Spinal cord (tissue), 10 donors: Measurements from ENCODE around the gene SH3RF3. TPM values are rescaled to one million over a fixed set of nuclear protein-coding genes. Genes with fewer than 3 reads are reported as not detected.
A peak's percentile ranks its signal among the peaks of the same experiment; 100 is the strongest.
"Not testable (repeated sequence)": the region's sequence is repeated elsewhere in the genome, so short reads cannot be mapped to it uniquely, and the experiment has no call there.

Experiments used
- DNase-seq, 6 donors: peaks; one replicate each; pipeline versions ENCODE4 v3.0.0 to v3.0.0-alpha.2; 2013 to 2015; ENCODE audit warnings: low spot score in 6 of 6, low read depth in 4 of 6
- H3K27ac ChIP-seq: one replicate; pipeline ENCODE4 v1.5.1; 2013; ENCODE audit warnings: low read depth, low read length, control low read depth
- H3K27me3 ChIP-seq: one replicate; pipeline ENCODE4 v1.6.1; 2013; ENCODE audit warnings: low read length; ENCODE audit not compliant: control insufficient read depth, insufficient read depth
- H3K36me3 ChIP-seq: one replicate; pipeline ENCODE4 v1.6.1; 2013; ENCODE audit warnings: low read length; ENCODE audit not compliant: control insufficient read depth, insufficient read depth
- H3K4me1 ChIP-seq: one replicate; pipeline ENCODE4 v1.6.1; 2013; ENCODE audit warnings: low read length; ENCODE audit not compliant: control insufficient read depth, insufficient read depth
- H3K4me3 ChIP-seq: one replicate; pipeline ENCODE4 v1.5.1; 2013; ENCODE audit warnings: low read depth, low read length, control low read depth
- H3K9me3 ChIP-seq: one replicate; pipeline ENCODE4 v1.6.1; 2013; ENCODE audit warnings: low read length; ENCODE audit not compliant: control insufficient read depth, insufficient read depth
- WGBS: methylation state at CpG from one replicate; pipeline ENCODE4 v1.1.5; 2013; ENCODE audit warnings: missing lambda C conversion rate; ENCODE audit not compliant: insufficient coverage; 5-methylcytosine and 5-hydroxymethylcytosine counted together
- polyA plus RNA-seq, 2 donors: library from polyadenylated mRNA; unstranded; fragments of 120-200 nt; gene quantifications; one replicate each; pipeline ENCODE4 v1.2.1, GENCODE V29; 2013; ENCODE audit not compliant: insufficient read length in 2 of 2
- total RNA-seq, 2 donors: library from RNA; depleted of rRNA in 1 of 2; stranded (reverse); fragments of 120-200 nt in 1 of 2; fragments of >200 nt in 1 of 2; gene quantifications; one replicate each; pipeline versions ENCODE4 v1.2.3 to v1.2.4, GENCODE V29; 2013 to 2014
- donor health status: healthy.

SH3RF3 gene
- total and polyA plus RNA-seq, 4 donors: 4.8 to 11.8 (median 7.8) TPM

GRCh38 chr2:109160714-109161440 lies 31.9 kb downstream of the SH3RF3 start:
- H3K9me3 ChIP-seq: no peaks in the 10 kb centered on the region
- H3K4me3 ChIP-seq: no peak overlapping the region
- no peaks in the 10 kb centered on the region for H3K27me3 ChIP-seq
- no peak for DNase-seq
- no peaks in the 10 kb centered on the region for H3K36me3 ChIP-seq
- peaks cover 3% of the 10 kb centered on the region for H3K4me1 ChIP-seq
- H3K27ac ChIP-seq: no peak overlapping the region
- 93% methylated on average over 6 of the region's 8 CpGs for WGBS

DNA sequence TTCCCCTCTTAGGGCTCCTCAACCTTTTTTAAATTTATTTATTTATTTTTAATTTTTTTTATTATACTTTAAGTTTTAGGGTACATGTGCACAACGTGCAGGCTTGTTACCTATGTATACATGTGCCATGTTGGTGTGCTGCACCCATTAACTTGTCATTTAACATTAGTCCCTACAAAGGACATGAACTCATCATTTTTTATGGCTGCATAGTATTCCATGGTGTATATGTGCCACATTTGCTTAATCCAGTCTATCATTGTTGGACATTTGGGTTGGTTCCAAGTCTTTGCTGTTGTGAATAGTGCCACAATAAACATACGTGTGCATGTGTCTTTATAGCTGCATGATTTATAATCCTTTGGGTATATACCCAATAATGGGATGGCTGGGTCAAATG lies 33.4 kb downstream of the SH3RF3 start:
- H3K27me3 ChIP-seq, H3K36me3 ChIP-seq, H3K4me1 ChIP-seq, DNase-seq, H3K27ac ChIP-seq, H3K9me3 ChIP-seq, H3K4me3 ChIP-seq: not testable (repeated sequence)
- no CpG with 5 or more reads among the region's 2 CpGs for WGBS

DNA sequence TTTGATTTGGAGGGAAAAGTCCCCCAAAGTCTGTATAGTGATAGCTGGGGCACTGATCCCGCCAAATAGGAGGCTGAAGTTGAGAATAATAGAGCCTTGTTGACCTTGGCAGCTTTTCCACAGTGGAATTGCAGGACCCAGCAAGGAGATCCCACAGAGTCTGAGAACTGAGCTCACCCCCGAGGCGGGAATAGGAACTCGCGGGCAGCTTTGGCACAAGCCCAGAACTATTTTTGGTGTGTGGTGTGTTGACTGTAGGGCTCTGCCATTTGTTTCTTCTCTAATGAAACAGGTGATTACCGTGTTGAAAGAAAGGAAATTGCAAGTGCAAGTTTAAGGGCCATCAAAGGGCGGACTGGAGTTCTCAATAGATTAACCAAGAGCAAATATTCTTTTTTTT lies 34.0 kb downstream of the SH3RF3 start:
- no peaks in the 10 kb centered on the region for H3K27me3 ChIP-seq
- no peak overlapping the region for H3K27ac ChIP-seq
- DNase-seq: peak in 1 of 6 donors; percentile 58
- H3K4me3 ChIP-seq: no peak overlapping the region
- 70% methylated on average over 5 of the region's 7 CpGs for WGBS
- H3K36me3 ChIP-seq: no peaks in the 10 kb centered on the region
- H3K9me3 ChIP-seq: no peaks in the 10 kb centered on the region
- H3K4me1 ChIP-seq: no peaks in the 10 kb centered on the region

DNA sequence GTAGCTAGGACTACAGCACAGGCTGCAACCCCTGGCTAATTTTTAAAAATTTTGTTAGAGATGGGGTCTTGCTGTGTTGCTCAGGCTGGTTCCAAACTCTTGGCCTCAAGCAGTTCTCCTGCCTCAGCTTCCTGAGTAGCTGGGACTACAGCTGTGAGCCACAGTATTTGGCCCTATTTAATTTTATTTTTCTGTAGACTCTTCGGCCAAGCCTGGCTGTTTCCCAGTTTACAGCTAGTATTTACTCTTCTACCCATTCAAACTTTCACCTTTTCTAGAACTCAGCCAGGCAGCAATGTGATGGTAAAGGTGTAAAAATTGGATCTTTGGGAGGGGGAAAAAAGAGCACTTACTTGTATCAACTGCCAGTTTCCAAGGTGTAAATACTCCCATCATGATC lies 35.3 kb downstream of the SH3RF3 start:
- Histone ChIP-seq H3K9me3 (peaks cover 3% of the 10 kb centered on the region), H3K27ac (no peak overlapping the region), H3K36me3 (no peaks in the 10 kb centered on the region), H3K4me1 (no peaks in the 10 kb centered on the region), H3K27me3 (no peaks in the 10 kb centered on the region), H3K4me3 (no peak overlapping the region)
- no CpG with 5 or more reads among the region's 1 CpG for WGBS
- DNase-seq: no peak

DNA sequence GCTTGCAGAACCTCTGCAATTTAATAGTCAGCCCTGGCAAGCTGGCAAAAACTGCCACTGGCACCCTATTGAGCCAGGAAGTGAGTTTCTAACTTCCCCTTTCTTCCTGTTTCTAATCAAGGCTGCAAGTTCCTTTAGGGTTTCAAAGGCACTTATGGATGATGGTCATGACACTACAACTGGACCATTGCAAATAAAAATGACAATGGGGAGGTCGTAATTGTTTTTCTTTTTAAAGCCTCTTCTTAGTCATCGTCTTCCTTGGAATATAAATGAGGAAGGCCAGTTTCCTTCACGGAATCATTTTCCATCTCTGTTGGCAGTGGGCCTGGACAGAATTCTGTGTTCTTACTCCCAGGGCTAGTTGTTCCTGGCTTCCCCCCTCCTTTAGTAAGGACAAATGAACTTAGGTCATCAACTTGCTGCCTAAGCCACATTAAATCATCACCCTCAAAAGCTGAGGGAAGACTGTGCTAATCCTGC lies 35.8 kb downstream of the SH3RF3 start:
- H3K4me3 ChIP-seq: no peak overlapping the region
- H3K9me3 ChIP-seq: peaks cover 3% of the 10 kb centered on the region
- no peaks in the 10 kb centered on the region for H3K4me1 ChIP-seq
- DNase-seq: no peak
- H3K27ac ChIP-seq: no peak overlapping the region
- no peaks in the 10 kb centered on the region for H3K36me3 ChIP-seq
- H3K27me3 ChIP-seq: no peaks in the 10 kb centered on the region
- WGBS: no CpG with 5 or more reads among the region's 3 CpGs

GRCh38 chr2:109166811-109167210 lies 37.8 kb downstream of the SH3RF3 start:
- Histone ChIP-seq H3K27me3 (no peaks in the 10 kb centered on the region), H3K4me3 (no peak overlapping the region), H3K27ac (no peak overlapping the region), H3K9me3 (peaks cover 3% of the 10 kb centered on the region), H3K36me3 (no peaks in the 10 kb centered on the region), H3K4me1 (peaks cover 6% of the 10 kb centered on the region)
- no peak for DNase-seq
- no CpG with 5 or more reads among the region's 2 CpGs for WGBS

DNA sequence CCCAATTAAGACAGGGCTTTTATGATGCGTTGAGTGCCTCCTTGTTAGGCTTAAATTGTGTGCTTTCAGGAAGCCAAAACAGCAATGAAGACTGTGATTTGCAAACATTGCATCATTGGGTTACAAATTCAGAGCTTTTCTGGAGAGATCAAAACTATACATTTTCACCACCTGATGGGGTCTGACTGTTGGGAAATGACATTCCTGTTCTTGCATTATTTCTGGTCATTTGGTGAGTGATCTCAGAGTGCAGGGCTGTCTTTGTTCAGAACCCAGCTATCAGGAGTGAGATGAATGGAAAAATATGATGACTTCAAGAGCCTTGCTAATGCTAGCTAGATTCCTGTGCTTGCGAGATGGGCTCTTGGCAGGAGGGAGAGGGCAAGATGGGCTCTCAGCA lies 39.1 kb downstream of the SH3RF3 start:
- WGBS: 100% methylated on average over 1 of the region's 2 CpGs

DNA sequence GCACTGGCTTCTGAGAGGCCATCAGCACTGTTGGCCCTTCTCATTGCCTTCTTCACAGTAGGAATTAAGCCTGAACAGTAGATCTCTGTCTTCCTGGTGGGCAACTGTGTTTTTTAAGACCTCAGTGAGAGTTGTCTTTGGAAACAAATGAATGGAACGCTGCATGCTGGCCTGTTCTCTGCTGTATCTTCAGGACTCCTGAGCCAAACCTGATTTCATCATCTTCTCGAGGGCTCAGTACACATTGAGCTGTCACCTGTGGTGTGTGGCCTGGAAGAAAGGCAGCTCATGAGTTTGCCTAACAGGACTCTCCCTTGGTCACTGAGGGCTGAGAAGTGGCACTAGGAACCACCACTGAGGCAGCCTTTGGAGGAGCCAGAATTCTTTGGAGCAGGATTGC lies 39.7 kb downstream of the SH3RF3 start:
- Histone ChIP-seq H3K4me1 (peaks cover 21% of the 10 kb centered on the region), H3K4me3 (no peak overlapping the region), H3K9me3 (peaks cover 3% of the 10 kb centered on the region), H3K27me3 (no peaks in the 10 kb centered on the region), H3K36me3 (no peaks in the 10 kb centered on the region), H3K27ac (no peak overlapping the region)
- WGBS: 80% methylated on average over 1 of the region's 2 CpGs
- DNase-seq: no peak

More for the DNA sequence above, 39.1 kb downstream of the SH3RF3 start:
- no peak overlapping the region for H3K27ac ChIP-seq
- no peaks in the 10 kb centered on the region for H3K36me3 ChIP-seq
- H3K9me3 ChIP-seq: peaks cover 3% of the 10 kb centered on the region
- H3K4me3 ChIP-seq: no peak overlapping the region
- no peaks in the 10 kb centered on the region for H3K27me3 ChIP-seq
- no peak for DNase-seq
- peaks cover 15% of the 10 kb centered on the region for H3K4me1 ChIP-seq

DNA sequence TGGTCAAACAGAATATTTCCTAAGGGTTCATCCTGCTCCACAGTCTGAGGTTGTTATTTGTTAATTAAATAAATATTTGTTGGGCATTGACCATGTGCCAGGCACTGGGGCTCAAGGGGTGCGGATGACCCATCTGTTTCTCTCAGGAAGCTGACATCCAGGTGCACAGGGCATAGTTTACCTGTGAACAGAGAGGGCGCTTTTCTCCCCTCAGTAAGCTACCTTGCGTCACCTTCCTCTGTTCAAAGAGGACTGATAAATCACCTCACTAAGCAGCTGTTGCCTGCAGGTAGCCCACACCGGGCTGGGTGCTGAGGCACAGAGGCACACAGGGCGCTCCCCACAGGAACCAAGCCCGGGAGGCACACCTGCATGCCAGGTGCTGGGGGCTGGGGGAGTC lies 41.6 kb downstream of the SH3RF3 start:
- no peaks in the 10 kb centered on the region for H3K27me3 ChIP-seq
- H3K27ac ChIP-seq: no peak overlapping the region
- no peak for DNase-seq
- peaks cover 31% of the 10 kb centered on the region for H3K4me1 ChIP-seq
- H3K9me3 ChIP-seq: peaks cover 3% of the 10 kb centered on the region
- WGBS: 77% methylated on average over 5 of the region's 6 CpGs
- H3K4me3 ChIP-seq: no peak overlapping the region
- no peaks in the 10 kb centered on the region for H3K36me3 ChIP-seq
